ENCODE measurements around the gene PIGA. TPM values are rescaled to one million over a fixed set of nuclear protein-coding genes. Genes with fewer than 3 reads are reported as not detected.

The PIGA gene
- 18.5 and 19.4 TPM in 2 replicates for total RNA-seq (2022)
- Bru-seq, nascent RNA = percentile 75 among the genes with signal in this experiment
- percentile 84 among the genes with signal in this experiment for BruChase-seq, experiment 1, labeled RNA remaining after a 2-hour chase
- BruChase-seq, experiment 2, labeled RNA remaining after a 6-hour chase = percentile 75 among the genes with signal in this experiment
- long read RNA-seq, transcript PIGA-201 (6 exons, 3,652 nt) = major isoform, 6 of 15 reads
- long read RNA-seq, partial matches to known transcripts = 1 of 15 reads
- long read RNA-seq, other reads (novel, unspliced or antisense) = 3 of 15 reads

- Histone ChIP-seq H3K9me3 (no peaks in the 10 kb centered on the region), H3K4me3 (ENCODE audit: low read depth, low read length) (peak within 1 kb of the TSS; percentile 62), H3K36me3 (ENCODE audit: control insufficient read depth, insufficient read depth, low read length) (no peaks in the 10 kb centered on the region), H3K4me1 (no peaks in the 10 kb centered on the region), H3K27me3 (replicated peaks; ENCODE audit: control insufficient read depth, insufficient read depth, low read length) (no peaks in the 10 kb centered on the region)
- ChIA-PET CTCF (no interaction called here), POLR2A (no interaction called here)
- no TSS peak for BruUV-seq (replicated peaks)
- Mint-ChIP-seq H3K4me3 (ENCODE audit: unreplicated experiment) (peak within 1 kb of the TSS; percentile 90), H3K4me1 (ENCODE audit: low read depth, unreplicated experiment) (no peaks in the 10 kb centered on the region), H3K36me3 (ENCODE audit: insufficient read depth, unreplicated experiment) (peaks cover 7% of the 10 kb centered on the region), H3K9me3 (ENCODE audit: unreplicated experiment) (no peaks in the 10 kb centered on the region), H3K27me3 (ENCODE audit: insufficient read depth, unreplicated experiment) (peaks cover 6% of the 10 kb centered on the region), H3K27ac (ENCODE audit: unreplicated experiment) (peak within 1 kb of the TSS; percentile 92)
- intact Hi-C loops (cut with micrococcal nuclease; ENCODE audit: unreplicated experiment) = no loop called here
- TF ChIP-seq CTCF (IDR thresholded peaks at IDR 0.05; ENCODE audit: insufficient read depth in 1 of 2, low read depth in 1 of 2, low read length in 1 of 2, severe bottlenecking in 1 of 2, unreplicated experiment in 1 of 2) = no peak
- DNase-seq = peak; percentile 94 to 95
Observed at GRCh38 chrX:15335135-15336022, at the start of gene PIGA. Gene PIGA, minus strand, starts transcription at chrX:15335523. Its CDS starts 3,593 bp downstream, at chrX:15331930.

- POLR2A ChIA-PET = no interaction called here
- CTCF ChIA-PET = no interaction called here
- H3K27me3 Mint-ChIP-seq (ENCODE audit: insufficient read depth, unreplicated experiment) = no peaks in the 10 kb centered on the region
Observed at GRCh38 chrX:15384304-15384703, 49.0 kb upstream of the PIGA start, which contains the start of gene VEGFD. Gene VEGFD, minus strand, starts transcription at chrX:15384413. Its CDS starts 467 bp downstream, at chrX:15383946.

More at GRCh38 chrX:15384304-15384703, 49.0 kb upstream of the PIGA start, which contains the start of gene VEGFD:
- H3K9me3 ChIP-seq = no peaks in the 10 kb centered on the region
- no peaks in the 10 kb centered on the region for H3K9me3 Mint-ChIP-seq (ENCODE audit: unreplicated experiment)
- no peak within 1 kb of the TSS for H3K27ac Mint-ChIP-seq (ENCODE audit: unreplicated experiment)
- no peaks in the 10 kb centered on the region for H3K27me3 ChIP-seq (replicated peaks; ENCODE audit: control insufficient read depth, insufficient read depth, low read length)
- intact Hi-C loops (cut with micrococcal nuclease; ENCODE audit: unreplicated experiment) = loop anchor here (10.0 kb wide), 1 partner anchor 80 kb away; no protein-coding TSS in a partner anchor
- no TSS peak for BruUV-seq (replicated peaks)
- peaks cover 5% of the 10 kb centered on the region for H3K36me3 Mint-ChIP-seq (ENCODE audit: insufficient read depth, unreplicated experiment)
- no peaks in the 10 kb centered on the region for H3K4me1 Mint-ChIP-seq (ENCODE audit: low read depth, unreplicated experiment)
- no peaks in the 10 kb centered on the region for H3K36me3 ChIP-seq (ENCODE audit: control insufficient read depth, insufficient read depth, low read length)
- no peak within 1 kb of the TSS for H3K4me3 ChIP-seq (ENCODE audit: low read depth, low read length)
- no peak within 1 kb of the TSS for H3K4me3 Mint-ChIP-seq (ENCODE audit: unreplicated experiment)
- DNase-seq = peak in 1 of 2 experiments; percentile 0
- no peaks in the 10 kb centered on the region for H3K4me1 ChIP-seq
- no peak for TF ChIP-seq CTCF (IDR thresholded peaks at IDR 0.05; ENCODE audit: insufficient read depth in 1 of 2, low read depth in 1 of 2, low read length in 1 of 2, severe bottlenecking in 1 of 2, unreplicated experiment in 1 of 2)

All from Caco-2 (cell line).